Measurements from ENCODE around the gene NELFB. TPM values are rescaled to one million over a fixed set of nuclear protein-coding genes. Genes with fewer than 3 reads are reported as not detected.

NELFB gene
- total RNA-seq, 4 donors from 2014 or later: 29.8 to 39.1 (median 32.4) TPM

GRCh38 chr9:137227054-137227852 lies 27.9 kb upstream of the NELFB start, which contains the start of gene RNF224:
RNF224 (plus strand) TSS chr9:137227502; CDS start chr9:137228336, 834 bp downstream.
- no peaks in the 10 kb centered on the region for H3K9me3 ChIP-seq
- no peak within 1 kb of the TSS for H3K4me3 ChIP-seq (replicated peaks in 1 of 3)
- H3K27ac ChIP-seq: peak within 1 kb of the TSS; percentile 67 to 87 (median 85)
- no peaks in the 10 kb centered on the region for H3K36me3 ChIP-seq
- peaks cover 31 to 42% of the 10 kb centered on the region in 2 donors for H3K4me1 ChIP-seq
- 0 to 22% methylated on average over 6 to 12 of the region's 25 CpGs for WGBS, 2 donors
- H3K27me3 ChIP-seq: no peaks in the 10 kb centered on the region
- intact Hi-C loops (cut with DNase I): loop anchor here (5.0 kb wide), 1 partner anchor 40 kb away; the partner anchor contains the start of genes ANAPC2 and SSNA1
- peak; percentile 98 for DNase-seq
- TF ChIP-seq, protein P1, sequence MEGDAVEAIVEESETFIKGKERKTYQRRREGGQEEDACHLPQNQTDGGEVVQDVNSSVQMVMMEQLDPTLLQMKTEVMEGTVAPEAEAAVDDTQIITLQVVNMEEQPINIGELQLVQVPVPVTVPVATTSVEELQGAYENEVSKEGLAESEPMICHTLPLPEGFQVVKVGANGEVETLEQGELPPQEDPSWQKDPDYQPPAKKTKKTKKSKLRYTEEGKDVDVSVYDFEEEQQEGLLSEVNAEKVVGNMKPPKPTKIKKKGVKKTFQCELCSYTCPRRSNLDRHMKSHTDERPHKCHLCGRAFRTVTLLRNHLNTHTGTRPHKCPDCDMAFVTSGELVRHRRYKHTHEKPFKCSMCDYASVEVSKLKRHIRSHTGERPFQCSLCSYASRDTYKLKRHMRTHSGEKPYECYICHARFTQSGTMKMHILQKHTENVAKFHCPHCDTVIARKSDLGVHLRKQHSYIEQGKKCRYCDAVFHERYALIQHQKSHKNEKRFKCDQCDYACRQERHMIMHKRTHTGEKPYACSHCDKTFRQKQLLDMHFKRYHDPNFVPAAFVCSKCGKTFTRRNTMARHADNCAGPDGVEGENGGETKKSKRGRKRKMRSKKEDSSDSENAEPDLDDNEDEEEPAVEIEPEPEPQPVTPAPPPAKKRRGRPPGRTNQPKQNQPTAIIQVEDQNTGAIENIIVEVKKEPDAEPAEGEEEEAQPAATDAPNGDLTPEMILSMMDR (IDR thresholded peaks at IDR 0.05): peak; percentile 89 to 98 (median 93)
- TF ChIP-seq POLR2A (IDR thresholded peaks at IDR 0.05): peak in 1 of 2 donors; percentile 22

- Histone ChIP-seq H3K27ac (peak overlapping the region in 1 of 3 donors; percentile 87), H3K36me3 (no peaks in the 10 kb centered on the region), H3K9me3 (no peaks in the 10 kb centered on the region), H3K27me3 (no peaks in the 10 kb centered on the region), H3K4me3 (replicated peaks in 1 of 3) (no peak overlapping the region), H3K4me1 (peaks cover 24 to 35% of the 10 kb centered on the region in 2 donors)
- no peak for DNase-seq
- WGBS, 2 donors: 12 to 23% methylated on average over 9 of the region's 18 CpGs
- TF ChIP-seq, protein P1 (IDR thresholded peaks at IDR 0.05): no peak
- no peak for TF ChIP-seq POLR2A (IDR thresholded peaks at IDR 0.05)
- intact Hi-C loops (cut with DNase I): loop anchor here (5.0 kb wide), 1 partner anchor 41 kb away; the partner anchor contains the start of genes ANAPC2 and SSNA1
Observed at GRCh38 chr9:137227853-137228505, 27.1 kb upstream of the NELFB start.

- TF ChIP-seq, protein P1 (IDR thresholded peaks at IDR 0.05): no peak
- TF ChIP-seq POLR2A (IDR thresholded peaks at IDR 0.05): no peak
- Histone ChIP-seq H3K27me3 (no peaks in the 10 kb centered on the region), H3K9me3 (no peaks in the 10 kb centered on the region), H3K27ac (no peak overlapping the region), H3K4me3 (replicated peaks in 1 of 3) (no peak overlapping the region), H3K36me3 (no peaks in the 10 kb centered on the region), H3K4me1 (peaks cover 23 to 34% of the 10 kb centered on the region in 2 donors)
- WGBS, 2 donors: 68 to 79% methylated on average over 14 to 19 of the region's 29 CpGs
- DNase-seq: no peak
- intact Hi-C loops (cut with DNase I): loop anchor here (5.0 kb wide), 1 partner anchor 41 kb away; the partner anchor contains the start of genes ANAPC2 and SSNA1
Observed at GRCh38 chr9:137228506-137228967, 26.6 kb upstream of the NELFB start.

DNA sequence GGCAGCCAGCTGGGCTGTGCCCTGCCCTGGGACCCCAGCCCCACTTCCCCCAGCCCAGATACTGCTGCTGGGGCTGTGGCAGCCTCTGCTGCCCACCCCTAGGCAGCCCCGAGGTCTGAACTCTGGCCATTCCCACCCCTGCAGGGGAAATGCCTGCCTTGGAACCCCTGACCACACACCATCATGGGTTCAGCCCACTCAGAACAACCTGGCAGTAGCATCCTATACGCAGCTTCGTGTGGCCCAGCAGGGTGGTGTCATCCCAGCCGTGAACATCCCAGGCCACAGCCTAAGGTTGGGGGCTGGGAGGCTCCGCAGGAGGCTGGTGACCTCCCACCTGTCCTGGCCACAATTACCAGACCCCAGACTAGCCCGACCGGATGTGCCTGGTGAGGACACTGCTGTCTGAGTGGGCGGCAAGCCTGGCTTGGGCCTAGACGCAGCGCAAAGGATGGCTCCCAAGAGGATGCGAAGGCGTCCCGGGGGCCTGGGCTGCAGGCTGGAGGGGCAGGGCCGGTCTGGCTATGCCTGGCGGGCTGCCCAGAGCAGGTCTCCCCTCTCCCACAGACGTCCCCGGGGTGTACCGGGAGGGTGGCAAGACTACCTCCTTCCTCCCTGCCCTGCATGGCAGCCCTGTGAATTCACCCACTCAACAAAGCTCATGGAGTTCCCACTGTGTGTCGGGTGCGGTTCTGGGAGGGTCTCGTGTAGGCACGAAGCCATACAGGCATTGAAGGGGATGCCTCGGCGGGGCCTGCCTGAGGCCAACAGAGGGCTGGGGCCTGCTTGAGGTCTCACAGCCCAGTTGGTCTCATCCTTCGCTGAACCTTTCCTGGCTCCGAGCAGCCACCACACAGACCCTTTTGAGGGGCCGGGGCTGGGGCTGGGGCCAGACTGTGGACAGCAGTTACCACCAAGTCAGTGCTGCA lies 25.9 kb upstream of the NELFB start:
- Histone ChIP-seq H3K27me3 (no peaks in the 10 kb centered on the region), H3K4me3 (replicated peaks in 1 of 3) (no peak overlapping the region), H3K9me3 (no peaks in the 10 kb centered on the region), H3K36me3 (no peaks in the 10 kb centered on the region), H3K27ac (no peak overlapping the region), H3K4me1 (peaks cover 18 to 30% of the 10 kb centered on the region in 2 donors)
- no peak for DNase-seq
- TF ChIP-seq, protein P1 (IDR thresholded peaks at IDR 0.05): no peak
- no peak for TF ChIP-seq POLR2A (IDR thresholded peaks at IDR 0.05)
- intact Hi-C loops (cut with DNase I): loop anchor here (5.0 kb wide), 1 partner anchor 42 kb away; the partner anchor contains the start of genes ANAPC2 and SSNA1
- 67 to 68% methylated on average over 11 to 17 of the region's 27 CpGs for WGBS, 2 donors

Measured in thyroid gland (tissue), 4 donors.